GM15510 (cell line): ENCODE results near the gene EPHB6.

Source experiments
- POLR2A ChIP-seq: IDR thresholded peaks from 3 replicates; pipeline ENCODE4 v1.6.1; 2011; ENCODE audit warnings: borderline replicate concordance; ENCODE audit not compliant: insufficient read length; ENCODE audit errors: extremely low read depth

EPHB6 gene

DNA sequence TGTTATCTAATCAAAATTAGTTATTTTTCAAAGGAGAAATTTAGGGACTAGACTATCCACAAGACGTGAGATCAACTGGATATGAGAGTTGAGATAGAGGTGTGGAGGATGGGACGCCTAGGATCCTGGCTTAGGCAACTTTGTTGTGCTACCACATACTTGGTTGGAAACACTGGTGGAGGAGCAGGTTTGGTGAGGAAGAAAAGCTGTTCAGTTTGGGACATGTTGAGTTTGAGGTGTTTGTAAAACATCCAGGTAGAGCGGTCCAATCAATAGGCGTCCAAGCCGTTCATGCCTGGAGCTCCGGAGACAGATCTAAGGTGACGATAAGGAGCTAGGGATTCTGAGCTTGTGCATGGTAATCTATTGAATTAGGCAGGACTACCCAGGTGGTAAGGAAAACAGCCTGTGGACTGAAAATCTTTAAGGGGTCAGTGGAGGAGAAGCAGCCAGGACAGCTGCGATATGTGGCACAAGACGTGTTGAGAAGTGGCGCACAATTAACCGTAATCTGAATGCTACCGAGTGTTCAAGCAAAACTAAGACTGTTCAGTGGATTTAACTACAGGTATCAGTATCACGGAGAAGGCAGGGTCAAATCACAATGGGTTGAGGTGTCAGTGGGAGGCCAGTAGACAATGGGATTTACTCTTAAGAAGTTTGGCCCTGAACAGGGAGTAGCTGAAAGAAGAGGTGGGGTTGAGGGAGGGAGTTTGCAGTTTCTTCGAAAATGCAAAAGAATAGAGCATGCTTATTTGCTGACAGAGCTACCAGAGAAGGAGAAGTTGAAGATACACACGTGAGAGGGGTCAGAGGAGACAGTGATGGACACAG, 46.8 kb downstream of the EPHB6 start:
- TF ChIP-seq POLR2A, result no peak

DNA sequence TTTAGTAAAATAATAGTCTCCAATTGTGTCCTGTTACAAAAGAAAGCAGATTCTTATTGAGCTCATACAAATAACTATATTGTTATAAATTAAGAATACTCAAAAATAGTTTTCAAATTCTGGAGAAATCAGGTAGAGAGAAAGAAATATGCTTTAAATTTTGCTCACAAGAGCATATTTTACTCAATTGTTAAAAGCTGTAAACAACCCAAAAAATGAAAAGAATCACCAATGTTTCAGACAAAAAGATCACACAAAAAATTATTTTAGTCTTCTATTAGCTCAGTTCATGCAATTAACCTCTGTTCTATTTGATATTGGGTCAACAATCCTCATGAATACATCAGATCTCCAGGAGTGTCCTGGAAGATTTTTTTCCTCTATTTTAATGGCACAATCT, 49.3 kb downstream of the EPHB6 start:
- no peak for TF ChIP-seq POLR2A

GRCh38 chr7:142905759-142906158, 50.9 kb downstream of the EPHB6 start:
- TF ChIP-seq POLR2A, result no peak

- TF ChIP-seq POLR2A, result no peak
Measured at GRCh38 chr7:142906643-142907042, 51.8 kb downstream of the EPHB6 start.

DNA sequence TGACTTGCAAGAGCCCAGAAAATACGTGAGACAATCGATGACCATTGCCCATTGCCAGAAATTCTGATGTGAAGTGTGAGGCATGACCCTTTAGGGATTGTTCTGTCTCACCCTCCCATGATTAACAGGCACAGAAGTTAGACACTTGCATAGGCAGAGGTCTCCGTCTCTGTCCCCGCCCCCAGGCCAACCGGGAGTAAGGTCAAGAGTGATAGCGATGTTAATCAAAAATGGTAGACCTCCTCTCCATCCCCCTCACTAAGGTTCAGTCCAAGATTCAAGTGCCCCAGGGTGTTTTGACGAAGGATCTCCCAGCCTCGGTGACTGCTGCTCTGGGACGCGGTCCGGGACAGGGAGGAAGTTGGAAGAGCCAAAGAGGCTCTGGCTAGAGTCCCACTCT, 53.4 kb downstream of the EPHB6 start:
- TF ChIP-seq POLR2A, result no peak

DNA sequence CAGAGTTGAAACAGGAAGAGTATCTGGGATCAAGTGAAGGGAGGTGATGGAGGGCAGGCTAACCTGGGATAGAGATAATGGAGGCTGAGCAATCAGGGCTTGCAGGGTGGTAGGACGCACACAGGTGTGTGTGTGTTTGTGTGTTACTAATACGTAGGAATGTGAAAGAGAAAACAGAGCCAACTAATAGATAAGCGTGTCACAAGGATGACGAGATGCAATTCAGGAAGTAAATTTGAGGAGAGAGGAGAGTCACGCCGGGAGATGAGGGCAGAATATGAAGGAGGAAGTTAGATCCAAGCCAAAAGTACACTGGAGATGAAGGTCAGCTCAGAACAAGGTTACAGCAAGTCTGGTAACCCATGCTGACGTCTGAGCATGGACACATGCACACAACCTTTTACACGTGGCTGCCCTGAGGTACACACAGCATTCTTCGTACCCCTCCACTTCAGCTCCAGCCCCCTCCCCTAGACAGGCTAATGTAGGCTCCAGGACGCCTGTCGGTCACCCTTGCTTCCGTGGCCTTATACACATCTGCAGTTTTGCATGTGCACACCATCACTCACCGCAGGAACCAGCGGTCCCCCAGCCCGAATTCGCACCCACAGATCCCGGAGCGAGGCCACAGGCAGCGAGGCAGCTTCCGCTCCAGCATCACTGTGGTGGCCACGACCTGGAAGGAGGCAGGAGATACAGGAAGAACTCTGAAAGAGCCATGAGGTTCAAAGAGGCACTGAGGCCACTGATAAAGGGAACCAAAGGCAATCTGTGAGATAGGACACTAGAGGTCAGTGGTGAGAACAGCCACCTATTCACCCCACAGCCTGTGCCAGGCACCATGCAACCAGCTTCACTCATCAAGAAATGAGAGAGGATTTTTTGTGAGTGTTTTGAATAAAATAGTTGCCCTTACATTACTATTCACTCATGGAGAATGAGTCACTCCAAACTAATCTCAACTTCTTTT, 54.3 kb downstream of the EPHB6 start:
- no peak for TF ChIP-seq POLR2A

DNA sequence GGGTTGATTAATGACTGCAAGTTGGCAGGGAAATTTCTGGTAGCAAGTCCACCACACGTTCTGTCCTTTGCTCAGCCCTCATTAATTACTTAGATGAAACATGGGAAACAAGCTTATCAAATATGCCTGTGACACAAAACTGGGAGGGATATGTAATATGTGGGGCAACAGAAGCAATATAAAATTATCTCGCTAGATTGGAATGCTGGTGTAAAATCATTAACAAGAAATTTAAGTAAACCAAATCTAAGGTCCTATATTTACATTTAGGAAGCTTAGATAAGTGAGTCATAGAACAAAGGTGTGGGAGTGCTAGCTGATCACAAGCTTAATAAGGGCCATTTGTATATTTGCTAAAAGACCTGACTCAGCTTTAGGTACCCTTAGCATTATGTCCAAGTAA, 55.2 kb downstream of the EPHB6 start:
- no peak for TF ChIP-seq POLR2A

GRCh38 chr7:142910481-142910880, 55.6 kb downstream of the EPHB6 start:
- TF ChIP-seq POLR2A, result no peak

DNA sequence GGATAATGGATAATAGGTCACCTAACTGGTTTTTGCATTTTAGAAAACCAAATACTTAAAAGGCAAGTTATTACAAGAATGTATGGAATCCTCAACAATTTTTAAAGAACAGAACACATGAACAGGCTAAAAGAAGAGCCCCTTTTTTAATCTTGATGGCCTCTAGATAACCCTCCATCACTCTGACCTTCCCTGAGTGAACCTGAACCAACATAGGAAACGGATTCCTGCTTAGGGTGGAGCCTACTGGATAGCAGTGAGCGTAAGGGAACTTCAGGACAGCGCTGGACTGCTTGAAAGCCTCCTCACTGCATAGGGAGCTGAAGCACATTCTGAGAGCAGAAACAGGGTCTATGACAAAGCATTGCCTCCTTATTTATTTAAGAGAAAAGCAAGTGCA, 58.2 kb downstream of the EPHB6 start:
- TF ChIP-seq POLR2A, result no peak

DNA sequence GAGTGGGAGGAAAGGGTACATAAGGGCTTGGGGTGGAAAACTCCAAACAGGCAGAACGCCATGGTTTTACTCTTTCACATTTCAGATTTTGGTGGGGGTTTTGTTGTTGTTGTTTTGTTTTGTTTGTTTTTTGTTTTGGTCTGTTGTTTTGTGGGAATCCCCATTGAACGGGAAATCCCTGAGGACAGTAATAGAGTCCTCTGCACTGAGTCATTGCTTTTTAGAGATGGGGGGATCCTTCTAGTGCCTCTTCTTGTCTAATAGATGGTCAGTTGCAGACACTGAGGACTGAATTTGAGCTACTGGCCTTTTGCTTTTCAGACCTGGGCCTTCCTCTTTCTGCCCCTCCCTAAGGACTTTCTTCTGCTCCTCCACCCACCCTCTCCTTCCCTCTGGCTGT, 58.7 kb downstream of the EPHB6 start:
- TF ChIP-seq POLR2A, result no peak

- no peak for TF ChIP-seq POLR2A
Measured at GRCh38 chr7:142914121-142914520, 59.2 kb downstream of the EPHB6 start.

GRCh38 chr7:142915315-142915714, 60.4 kb downstream of the EPHB6 start:
- no peak for TF ChIP-seq POLR2A

GRCh38 chr7:142916508-142916907, 61.6 kb downstream of the EPHB6 start:
- no peak for TF ChIP-seq POLR2A

GRCh38 chr7:142917447-142917846, 62.6 kb downstream of the EPHB6 start:
- no peak for TF ChIP-seq POLR2A

- no peak for TF ChIP-seq POLR2A
Measured at GRCh38 chr7:142918901-142919300, 64.0 kb downstream of the EPHB6 start.
